Fibroblast of lung (primary cell): ENCODE measurements around the gene DRD4.

Experiments
- EZH2 ChIP-seq: IDR thresholded peaks from 2 replicates; pipeline ENCODE4 v1.5.1; 2012; ENCODE audit warnings: low read length, control low read depth, mild to moderate bottlenecking; ENCODE audit errors: missing control alignments
- TF ChIP-seq, protein P1 (sequence below), 2 donors: IDR thresholded peaks in 1 of 2; conservative IDR thresholded peaks in 1 of 2; 1 replicate in 1 of 2; 2 replicates in 1 of 2; pipeline ENCODE4 v1.5.1; 2011 to 2012; ENCODE audit warnings: low read length in 2 of 2, control low read depth in 1 of 2, inconsistent platforms in 1 of 2, low read depth in 1 of 2, mild to moderate bottlenecking in 1 of 2

DNA sequence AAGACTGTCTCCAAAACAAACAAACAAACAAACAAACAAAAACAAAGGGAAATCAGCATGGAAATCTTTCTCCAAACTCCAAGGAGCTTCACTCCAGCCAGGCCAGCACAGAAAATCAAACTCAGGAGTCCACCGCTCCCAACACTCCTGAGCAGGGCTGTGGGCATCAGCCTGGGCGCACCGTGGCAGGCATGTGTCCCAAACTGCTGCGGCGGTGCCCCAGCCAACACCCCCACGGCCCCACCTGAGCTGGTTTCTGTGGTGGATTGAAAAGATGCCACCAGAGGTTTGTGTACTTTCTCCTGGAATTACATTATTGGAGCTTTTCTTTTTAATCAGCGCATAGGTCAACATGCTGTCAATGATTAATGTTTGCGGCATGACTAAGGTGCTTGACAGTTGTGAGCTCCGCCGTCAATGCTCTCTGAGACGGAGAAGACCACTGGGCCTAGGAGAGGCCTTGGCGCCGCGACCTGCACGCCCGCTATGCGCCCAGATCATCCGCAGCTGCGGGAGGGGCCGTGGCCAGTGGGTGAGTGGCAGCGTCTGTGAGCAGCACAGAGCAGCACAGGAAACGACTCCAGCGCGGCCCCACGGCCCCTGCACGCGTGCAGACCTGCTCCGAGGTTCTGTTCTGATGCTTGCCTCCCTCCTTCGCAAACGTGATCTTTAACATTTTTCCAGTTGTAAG lies 18.1 kb downstream of the DRD4 start:
- TF ChIP-seq, protein P1, sequence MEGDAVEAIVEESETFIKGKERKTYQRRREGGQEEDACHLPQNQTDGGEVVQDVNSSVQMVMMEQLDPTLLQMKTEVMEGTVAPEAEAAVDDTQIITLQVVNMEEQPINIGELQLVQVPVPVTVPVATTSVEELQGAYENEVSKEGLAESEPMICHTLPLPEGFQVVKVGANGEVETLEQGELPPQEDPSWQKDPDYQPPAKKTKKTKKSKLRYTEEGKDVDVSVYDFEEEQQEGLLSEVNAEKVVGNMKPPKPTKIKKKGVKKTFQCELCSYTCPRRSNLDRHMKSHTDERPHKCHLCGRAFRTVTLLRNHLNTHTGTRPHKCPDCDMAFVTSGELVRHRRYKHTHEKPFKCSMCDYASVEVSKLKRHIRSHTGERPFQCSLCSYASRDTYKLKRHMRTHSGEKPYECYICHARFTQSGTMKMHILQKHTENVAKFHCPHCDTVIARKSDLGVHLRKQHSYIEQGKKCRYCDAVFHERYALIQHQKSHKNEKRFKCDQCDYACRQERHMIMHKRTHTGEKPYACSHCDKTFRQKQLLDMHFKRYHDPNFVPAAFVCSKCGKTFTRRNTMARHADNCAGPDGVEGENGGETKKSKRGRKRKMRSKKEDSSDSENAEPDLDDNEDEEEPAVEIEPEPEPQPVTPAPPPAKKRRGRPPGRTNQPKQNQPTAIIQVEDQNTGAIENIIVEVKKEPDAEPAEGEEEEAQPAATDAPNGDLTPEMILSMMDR (conservative IDR thresholded peaks at IDR 0.05 in 1 of 2, IDR thresholded peaks at IDR 0.05 in 1 of 2; ENCODE audit: low read depth in 1 of 2, low read length in 2 of 2): no peak
- no peak for TF ChIP-seq EZH2
